Activated CD8-positive, alpha-beta memory T cell treated with anti-CD3 and anti-CD28 coated beads, Interleukin-2, amount 50 U/mL, for 4 hours (primary cell): ENCODE measurements around the gene RGS8.

Experiments used
- DNase-seq: peaks from one replicate; pipeline ENCODE4 v3.0.0-alpha.2; 2020

RGS8 gene

DNA sequence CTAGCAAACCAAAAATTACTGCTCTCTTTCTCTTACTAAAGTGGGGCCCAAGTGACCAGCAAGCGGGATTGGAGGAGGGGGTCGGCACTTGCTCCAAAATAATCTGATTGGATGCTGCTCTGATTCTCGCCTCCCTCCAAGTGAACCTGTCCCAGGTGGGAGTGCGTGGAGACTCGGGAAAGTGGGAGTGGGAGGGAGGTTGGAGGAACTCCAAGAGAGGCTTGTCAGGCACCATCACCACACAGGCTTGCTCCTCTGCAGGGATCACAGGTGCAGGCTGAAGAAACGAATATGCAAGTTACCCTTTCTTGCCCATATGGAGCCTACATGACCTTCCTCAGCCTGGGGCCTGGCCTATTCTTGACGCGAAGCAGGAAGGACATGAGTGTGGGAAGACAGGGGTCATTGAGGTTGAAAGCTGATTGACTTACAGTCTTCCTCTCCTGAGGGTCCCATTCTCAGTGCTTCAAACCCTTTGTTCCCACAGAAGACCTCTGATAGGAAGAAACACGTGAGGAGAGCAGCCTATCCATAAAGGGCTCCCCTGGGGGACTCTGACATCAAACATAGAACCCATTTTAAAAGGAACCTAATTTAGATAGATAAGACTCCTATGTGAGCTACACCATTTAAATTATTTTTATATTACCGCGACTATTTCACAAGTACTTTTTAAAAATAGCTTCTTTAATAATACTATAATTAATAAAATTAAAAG, 14.2 kb downstream of the RGS8 start:
- no peak for DNase-seq

DNA sequence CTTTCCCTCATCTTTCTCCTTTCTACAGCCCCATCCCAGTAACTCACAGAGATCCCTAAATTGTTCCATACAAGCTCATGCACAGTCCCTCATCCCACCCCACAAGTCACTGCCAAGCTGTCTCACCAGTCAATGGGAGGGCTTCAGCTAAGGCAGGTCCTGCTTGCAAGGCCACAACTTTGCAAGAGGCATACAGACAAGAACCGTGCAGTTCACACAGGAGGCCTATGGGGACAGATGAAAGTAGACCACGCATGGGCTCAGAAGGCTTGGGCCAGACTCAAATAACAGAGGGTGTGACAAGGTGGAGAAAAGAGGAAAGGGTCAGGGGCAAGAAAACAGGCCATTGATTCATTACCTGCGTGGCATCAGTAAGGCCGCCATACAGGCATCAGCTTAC, 15.1 kb downstream of the RGS8 start:
- DNase-seq = no peak

DNA sequence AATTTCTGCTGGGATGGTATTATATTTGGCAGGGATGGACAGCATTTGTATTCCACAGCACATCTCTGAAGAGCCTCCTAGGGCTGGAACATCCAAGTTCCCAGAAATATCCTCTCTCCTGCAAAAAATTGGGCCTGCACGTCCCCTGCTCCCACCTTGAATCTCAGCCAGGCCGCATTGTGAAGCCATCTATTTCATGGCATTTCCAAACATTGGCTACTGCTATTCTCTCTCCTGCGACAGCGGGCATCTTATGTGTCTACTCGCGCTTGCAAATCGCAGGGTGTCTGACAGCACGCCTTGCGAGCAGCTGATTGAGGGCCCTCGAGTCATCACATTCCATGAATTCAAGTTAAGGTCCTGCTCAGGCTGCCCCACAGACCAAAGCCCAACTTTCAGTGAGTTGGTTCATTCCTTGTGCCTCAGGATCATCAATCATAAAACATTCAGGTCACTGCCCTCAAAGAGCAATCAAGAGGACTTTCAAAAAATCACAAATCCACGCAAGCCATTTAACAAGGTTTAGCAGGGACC, 15.8 kb downstream of the RGS8 start:
- no peak for DNase-seq

DNA sequence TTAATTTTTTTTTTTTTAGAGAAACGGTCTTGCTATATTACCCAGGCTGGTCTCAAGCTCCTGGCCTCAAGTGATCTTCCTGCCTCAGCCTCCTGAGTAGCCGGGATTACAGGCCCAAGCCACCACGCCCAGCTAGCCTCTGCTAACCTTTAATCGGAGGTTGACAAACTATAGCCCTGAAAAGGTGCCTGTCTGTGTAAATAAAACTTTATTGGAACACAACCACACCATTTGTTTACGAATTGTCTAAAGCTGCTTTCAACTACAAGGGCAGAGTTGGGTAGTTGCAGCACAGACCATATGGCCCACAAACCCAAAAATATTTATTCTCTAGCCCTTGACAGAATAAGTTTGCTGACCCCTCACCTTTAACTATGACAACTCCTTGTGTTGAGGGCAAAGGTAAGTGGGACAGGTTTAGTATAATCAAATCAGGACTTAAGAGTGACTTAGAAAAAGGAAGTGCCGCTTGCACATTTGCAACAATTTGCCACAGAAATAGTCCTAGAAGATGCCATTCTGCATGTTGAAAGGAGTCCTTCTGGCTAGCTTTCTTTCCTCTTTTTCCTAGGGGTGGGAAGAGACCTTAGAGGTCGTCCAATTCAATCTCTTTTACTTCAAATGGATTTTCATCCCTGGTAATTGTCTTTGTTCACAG, 16.4 kb downstream of the RGS8 start:
- no peak for DNase-seq

DNA sequence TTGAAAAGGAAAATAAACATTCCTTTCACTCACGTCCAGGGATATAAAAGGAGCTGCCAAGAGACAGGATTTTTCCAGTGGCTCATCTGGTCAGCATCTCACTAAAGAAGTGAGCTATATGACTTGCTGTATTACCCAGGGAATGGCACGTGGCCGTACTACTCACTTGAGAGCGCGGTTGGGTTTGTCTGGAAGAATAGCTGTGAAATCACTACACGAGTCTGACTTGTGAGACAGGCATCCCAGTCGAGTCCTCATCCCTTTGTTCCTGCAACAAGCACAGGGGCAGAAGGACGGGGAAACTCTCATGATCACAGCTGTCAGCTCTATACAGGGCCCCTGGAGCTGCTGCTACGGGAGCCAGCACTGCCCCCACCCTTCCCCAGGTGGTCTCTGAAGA, 17.7 kb downstream of the RGS8 start:
- no peak for DNase-seq

DNA sequence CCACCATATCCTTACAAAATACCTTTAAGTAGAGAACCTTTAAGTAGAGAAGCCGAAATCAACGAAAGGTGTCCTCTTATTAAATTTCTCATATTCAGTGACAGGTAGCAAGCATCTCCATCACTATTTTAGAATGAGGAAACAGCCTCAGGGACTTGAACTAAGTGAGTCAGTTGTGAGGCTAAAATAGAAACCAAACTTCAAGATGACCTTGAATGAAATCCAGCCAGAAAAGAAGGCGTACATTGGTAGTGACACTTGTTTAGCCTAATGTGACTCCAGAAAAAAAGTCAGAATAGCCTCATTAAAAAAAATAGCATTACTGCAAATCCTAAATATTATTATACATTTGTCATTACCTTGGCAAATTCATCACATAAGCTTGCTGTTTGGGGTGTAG, 20.1 kb downstream of the RGS8 start:
- no peak for DNase-seq

DNA sequence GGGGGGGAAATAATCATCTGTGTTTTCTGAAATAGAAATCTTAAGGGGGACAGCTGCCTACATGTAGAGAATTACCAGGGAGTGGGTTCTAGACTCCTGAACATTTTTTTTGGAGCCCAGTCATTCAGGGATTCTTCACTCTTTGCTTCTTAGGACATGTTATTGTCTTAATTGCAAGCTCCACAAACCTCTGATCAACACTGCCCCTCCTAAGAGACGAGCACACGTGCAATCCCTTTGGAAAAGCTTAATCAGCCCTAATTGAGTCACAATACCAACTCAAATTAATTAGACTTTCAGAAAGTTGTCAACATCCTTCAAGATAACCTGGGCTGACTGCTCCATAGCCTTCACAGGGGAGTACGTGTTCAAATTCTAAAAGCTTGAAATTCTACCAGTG, 21.4 kb downstream of the RGS8 start:
- DNase-seq = no peak

DNA sequence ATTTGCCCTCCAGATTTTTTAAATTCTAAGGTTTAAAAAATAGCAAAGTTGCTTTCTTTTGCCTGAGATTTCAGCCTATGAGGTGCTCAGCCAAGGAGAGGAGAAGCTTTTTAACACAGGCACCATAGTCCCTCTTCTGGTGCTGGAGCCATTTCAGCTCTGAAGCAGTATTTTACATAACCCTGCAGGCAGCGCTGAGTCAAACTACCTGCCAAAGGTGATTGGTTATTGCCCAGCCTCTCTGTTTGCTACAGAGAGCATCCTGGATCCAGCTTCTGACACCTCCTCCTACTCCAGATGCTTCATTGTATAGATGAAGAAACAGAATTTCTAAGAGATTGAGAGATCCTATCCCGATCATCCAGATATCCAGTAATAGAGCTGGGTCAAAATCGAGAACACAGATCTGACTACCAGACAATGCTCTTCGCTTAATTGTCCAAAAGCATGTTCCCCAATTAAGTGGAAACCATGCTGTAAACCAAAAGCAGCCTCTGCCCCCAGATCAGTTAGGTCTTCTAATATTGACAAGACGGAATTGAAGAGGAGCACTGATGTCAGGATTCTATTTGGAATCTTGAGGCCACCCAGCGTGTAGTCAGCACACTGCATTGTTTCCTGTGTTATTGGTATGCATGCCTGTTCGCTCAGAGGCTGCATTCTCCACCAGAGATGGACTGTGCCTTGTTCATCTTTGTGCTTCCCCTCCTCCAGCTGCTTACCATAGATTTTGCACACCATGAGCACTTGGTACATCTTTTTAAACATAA, 22.1 kb downstream of the RGS8 start:
- DNase-seq = no peak

DNA sequence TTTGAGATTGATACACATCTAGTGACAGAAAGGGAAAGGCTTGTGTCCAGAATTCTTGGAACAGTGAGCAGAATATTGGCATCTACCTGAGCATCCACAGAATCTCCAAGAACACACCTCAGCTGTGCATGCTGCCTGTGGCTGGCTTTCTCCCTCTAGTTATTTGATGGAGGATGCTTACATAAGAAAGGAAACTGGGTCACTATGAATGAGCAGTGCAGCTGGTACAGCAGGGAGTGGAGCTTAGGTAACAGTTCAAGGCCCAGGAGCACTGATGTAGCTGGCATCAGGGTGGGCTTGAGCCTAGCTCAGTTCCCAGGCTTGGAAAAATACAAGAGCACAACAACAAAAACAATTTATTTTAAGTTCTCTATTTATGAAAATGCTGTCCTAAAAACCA, 26.3 kb downstream of the RGS8 start:
- no peak for DNase-seq

DNA sequence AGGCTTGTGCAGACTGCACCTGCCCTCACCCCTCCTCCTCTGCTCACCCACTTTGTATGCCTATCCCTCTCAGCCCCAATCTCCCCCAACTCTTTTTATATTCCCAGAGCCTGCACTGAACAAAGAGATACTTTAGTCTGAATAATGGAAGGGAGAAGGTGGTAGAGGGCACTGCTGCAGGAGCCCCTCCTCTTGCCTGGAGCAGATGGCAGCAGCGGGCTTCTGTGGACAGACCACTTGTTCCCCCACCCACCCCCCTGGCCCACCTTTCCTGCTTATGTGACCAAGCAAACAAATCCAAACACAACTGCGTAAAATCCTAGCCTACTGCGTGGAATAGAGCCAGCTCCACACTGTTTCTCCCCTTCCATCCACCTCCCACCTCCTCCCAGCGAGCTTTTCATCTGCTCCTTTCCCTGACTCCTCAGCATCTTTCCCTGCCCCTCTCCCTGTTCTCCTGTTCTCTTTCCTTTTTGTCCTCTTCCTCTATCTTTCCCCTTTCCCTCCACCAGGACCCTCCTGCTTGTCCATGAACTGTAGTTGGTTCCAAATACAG, 27.5 kb downstream of the RGS8 start:
- DNase-seq = no peak

DNA sequence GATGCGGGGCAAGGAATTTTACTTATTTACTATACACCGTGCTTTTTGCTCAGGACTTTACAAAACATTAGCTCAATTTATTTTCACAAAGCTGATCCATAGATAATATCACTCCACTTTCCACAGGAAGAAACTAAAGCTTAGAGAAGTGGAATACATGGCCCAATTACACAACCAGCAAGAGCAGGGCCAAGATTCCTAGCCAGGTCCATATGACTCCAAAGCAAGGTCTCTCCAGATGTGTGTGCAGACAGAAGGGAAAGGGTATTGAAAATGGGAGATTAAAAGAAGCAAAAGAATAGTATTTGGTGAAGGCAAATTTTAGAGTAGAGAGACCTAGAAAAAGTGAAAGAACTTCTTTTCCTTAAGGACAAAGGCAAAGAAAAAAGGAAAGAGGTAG, 30.4 kb downstream of the RGS8 start:
- no peak for DNase-seq

DNA sequence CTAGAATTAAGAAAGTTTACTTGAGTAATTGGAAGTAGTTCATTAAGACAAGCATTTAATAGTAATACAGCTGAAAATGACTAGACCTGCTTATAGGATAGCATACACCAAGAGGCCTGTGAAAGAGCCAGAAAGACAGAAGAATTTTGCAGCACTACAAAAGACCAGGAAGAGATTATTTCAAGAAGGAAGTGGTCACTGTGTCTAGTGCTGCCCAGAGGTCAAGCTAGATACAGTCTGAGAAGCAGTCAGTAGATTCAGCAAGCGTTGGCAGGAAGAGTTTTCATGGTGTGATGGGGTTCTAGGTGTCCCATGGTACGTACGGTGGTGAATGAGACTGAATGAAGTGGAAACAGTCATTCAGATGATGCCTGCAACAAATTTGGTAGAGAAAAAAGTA, 31.5 kb downstream of the RGS8 start:
- DNase-seq = no peak

DNA sequence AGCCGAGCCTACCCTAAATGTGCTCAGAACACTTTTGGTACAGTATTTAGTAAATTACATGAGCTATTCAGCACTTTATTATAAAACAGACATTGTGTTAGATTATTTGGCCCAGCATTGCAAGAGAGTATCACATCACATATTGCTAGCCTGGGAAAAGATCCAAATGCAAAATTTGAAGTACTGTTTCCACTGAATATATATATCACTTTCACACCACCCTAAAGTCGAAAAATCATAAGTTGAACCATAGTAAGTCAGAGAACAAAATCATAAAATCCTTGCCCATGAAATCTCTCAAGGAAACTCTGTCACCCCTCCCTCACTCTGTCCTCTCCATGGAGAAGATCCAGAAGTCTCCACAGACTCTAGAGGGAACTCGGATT, 33.1 kb downstream of the RGS8 start:
- no peak for DNase-seq

DNA sequence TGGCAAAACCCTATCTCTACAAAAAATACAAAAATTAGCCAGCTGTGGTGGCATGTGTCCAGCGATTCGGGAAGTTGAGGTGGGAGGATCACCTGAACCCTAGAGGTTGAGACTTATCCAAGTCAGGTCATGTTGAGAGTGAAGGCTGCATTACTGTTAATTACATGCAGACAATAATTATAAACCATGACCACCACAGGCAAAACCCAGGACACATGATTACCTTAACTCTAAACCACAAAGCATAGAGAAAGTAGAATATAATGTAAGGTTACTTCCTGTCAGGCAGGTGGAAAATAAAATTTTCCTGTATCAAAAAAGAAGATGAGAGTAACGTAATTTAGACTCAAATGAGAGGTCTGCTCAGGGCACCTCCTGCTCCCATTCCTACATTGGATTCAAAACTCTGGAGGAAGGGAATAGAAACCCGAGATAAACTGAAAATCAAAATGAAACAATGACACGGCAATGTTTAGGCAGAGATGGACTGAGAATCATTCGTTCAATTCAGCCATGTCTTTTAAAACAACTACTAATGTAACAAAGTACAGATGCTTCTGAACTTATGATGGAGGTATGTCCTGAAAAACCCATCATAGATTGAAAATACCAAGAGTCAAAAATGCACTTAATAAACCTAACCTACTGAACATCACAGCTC, 33.6 kb downstream of the RGS8 start:
- no peak for DNase-seq

DNA sequence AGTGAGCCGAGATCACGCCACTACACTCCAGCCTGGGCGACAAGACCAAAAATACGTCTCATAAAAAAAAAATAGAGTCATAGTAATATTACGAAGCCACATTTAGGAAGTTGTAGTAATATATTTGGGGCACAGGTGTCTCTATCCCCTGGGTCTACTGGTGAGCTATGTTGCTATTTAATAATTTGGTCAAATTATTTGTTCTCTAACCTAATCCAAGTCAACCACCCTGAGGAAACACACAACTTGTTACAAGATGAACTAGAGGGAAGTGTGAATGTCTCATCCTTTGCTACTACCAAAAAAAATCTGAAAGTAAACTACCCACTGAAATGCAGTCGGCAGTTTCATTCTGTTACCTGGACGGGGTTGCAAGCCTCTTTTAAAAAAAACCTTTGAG, 35.3 kb downstream of the RGS8 start:
- DNase-seq = no peak

DNA sequence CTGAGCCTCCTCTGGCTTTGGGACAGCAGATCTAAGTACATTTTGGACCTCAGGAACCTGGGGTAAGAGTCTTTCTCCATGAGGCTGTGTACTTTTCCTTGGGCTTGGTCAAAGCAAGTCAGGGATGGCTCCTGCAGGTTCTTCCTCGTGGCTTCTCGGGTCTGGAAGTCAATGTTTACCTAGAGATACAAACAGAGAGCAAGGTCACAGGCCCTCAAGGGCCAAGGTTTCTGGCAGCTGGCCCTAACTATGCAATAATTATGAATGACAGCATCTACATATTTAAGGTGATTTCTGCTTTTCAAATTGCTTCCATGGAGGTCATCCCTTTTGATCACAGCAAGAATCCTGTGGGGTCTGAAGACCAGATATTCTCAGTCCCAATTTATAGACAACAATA, 37.6 kb downstream of the RGS8 start:
- DNase-seq = no peak

DNA sequence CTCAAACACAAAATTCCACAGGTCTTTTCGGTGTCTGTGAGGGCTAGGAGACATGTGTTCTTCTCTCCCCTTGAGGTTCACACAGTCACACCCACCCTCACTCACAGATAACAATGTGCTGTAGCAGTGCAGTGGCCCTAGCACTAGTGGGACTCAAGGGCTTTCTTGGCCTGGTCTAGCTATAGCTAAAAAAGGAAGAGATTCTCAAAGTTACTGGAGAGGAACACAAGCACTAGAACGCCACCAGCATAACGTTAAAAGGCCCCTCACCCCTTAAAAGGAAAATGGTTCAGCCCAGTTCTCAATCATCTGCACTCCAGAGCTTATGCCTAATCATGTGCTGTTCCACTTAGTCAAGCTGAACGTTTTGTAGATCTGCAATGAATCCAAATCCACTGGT, 39.5 kb downstream of the RGS8 start:
- no peak for DNase-seq

DNA sequence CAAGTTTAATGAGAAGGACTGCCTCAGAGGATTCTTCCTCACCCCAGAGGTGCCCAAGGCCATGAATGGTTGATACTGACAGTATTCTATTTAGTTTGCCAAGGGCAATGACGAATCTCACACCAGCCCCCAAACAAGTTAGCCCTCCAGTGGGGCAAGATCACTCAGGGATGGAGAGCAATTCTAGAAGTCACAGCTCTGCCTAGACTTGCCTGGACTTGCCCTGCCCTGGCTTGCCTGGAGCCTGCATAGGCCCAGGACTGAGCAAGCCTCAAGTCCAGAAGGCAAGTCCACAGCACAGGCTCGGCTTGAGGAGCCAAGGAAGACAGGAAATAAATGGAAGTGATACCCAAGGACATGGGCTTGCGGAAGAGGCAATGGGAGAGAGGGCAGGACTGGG, 40.7 kb downstream of the RGS8 start:
- no peak for DNase-seq

DNA sequence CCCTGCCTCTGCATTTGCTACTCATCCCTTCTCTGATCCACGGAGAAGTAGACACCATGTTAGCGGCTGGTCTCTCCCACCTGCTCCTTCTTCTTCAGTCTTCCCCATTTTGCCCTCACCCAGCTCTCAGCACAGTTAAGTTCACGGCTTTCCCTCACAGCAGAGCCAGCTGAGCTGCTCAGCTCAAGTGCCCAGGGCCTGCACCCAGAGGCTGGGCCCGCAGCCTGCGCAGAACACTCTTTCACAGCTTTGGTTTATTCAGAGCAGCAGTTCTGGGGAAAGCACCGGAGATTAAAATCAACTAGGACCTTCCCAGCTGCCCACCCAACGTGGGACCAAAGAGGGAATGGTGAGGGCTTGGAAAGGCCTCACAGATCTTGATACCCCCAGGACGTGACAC, 41.9 kb downstream of the RGS8 start:
- no peak for DNase-seq

DNA sequence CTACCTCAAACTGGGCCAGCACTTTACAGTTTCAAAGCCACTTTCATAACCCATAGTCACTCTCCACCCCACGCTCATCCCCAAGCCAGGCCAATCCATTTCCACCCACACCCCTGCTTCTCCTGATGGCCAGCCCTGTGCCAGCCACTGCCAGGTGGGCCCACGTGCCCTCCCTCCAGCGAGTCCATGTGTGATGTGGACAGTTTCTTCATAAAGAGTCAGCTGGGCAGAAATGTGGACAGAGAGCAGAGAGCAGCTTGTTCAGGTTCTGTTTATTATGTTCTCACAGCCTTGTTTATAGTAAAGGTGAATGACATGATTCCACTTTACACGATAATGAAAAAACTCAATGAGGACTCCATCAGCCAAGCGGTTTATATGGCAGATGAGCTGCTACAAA, 42.8 kb downstream of the RGS8 start:
- DNase-seq = no peak

DNA sequence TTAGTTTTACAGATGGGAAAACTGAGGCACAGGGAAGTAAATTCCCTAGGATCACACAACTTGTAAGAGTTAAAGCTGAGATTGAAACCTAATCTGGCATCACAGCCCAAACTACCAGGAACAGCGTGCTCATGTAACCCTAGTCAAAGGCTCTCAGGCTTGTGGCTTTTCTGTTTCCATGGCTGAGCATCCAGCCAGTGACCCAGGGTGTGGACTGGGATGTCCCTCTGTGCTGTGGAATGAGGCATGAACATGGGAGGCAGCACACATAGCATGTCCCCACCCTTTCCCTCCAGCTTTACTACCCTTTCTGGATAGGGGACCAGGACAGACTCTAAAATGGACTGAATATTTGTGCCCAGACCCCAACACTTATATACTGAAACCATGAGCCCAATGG, 45.1 kb downstream of the RGS8 start:
- DNase-seq = no peak

DNA sequence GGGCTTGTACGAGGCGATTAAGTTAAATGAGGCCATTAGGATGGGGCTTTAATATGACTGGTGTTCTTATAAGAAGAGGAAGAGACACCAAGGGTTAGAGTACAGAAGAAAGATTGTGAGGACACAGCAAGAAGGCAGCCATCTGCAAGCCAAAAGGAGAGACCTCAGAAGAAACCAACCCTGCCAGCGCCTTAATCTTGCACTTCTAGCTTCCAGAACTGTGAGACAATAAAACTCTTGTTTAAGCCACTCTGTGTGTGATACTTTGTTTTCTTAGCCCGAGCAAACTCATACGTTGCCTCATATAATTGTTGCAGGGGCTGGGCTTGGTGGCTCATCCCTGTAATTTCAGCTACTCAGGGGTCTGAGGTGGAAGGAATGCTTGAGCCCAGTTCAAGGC, 46.6 kb downstream of the RGS8 start:
- DNase-seq = no peak

DNA sequence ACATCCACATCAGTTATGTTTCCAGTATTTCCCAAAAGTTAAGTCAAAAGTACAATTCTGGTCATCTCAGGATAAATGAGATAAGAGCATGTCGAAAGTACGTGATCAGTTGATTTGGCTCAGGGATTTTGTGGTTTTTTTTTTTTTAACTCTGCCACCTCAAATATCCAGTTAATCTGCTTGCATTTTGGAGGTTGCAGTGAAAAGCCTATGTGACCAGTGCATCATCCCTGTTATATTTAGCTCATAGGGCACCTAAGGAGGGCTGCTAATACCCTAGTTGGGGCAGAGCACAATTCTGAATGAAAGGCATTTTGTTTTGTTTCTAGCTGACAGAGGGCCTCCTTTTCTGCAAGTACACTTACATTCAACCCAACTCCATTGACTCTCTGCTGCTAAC, 48.5 kb downstream of the RGS8 start:
- no peak for DNase-seq
